ENCODE results near the gene RBPJ. TPM values are rescaled to one million over a fixed set of nuclear protein-coding genes. Genes with fewer than 3 reads are reported as not detected.

Gene RBPJ
- polyA plus RNA-seq, 1 of the 3 experiments (the other 2 are of a cell fraction): 13.8 TPM

DNA sequence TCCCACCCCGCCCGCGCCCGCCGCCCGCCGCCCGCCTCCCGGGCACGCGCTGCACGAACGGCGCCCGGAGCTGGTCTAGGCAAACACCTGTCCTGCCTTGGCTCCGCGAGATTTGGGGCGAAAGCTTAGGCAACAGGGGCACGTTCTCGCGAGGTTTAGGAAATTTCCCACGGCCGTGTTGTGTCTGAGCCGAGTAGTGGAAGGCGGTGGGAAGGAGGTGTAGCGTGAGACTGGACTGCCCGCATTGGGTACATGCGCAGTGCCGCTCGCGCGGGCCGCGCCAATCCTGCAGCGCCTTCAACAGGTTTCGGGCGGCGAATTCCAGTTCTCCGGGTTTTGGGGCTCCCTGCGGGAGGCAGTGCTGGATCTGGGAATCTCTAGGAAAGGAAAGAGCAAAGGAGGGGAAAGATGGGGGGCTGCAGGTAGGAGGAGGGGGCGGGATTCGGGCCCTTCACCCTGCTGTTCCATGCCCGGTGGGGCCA lies 1.3 kb upstream of the RBPJ start:
- peak overlapping the region; percentile 83 to 93 for H3K4me3 ChIP-seq (ENCODE audit: low read depth in 2 of 2, low read length in 1 of 2)
- H3F3A ChIP-seq (replicated peaks; ENCODE audit: insufficient read depth): peaks cover 25% of the 10 kb centered on the region
- peaks cover 15% of the 10 kb centered on the region in 2 experiments for H3K4me1 ChIP-seq (ENCODE audit: control insufficient read depth in 1 of 2, insufficient read depth in 2 of 2, low read depth in 1 of 2, low read length in 1 of 2)
- WGBS (ENCODE audit: low lambda C conversion rate): 0% methylated on average over 15 of the region's 43 CpGs
- no peaks in the 10 kb centered on the region for H3K27me3 ChIP-seq (ENCODE audit: insufficient read depth)
- peak overlapping the region; percentile 98 for H3K27ac ChIP-seq (ENCODE audit: low read depth in 2 of 2, low read length in 1 of 2)
- ChIA-PET CTCF (interaction anchor here (1.0 to 2.5 kb wide), 9 partner anchors 10 to 332 kb away, joined by 3 to 9 read pairs (median 4); no protein-coding TSS in a partner anchor), POLR2A (interaction anchor here (0.9 kb wide), 1 partner anchor 233 kb away, joined by 3 read pairs; no protein-coding TSS in a partner anchor)
- H3K9ac ChIP-seq: peak overlapping the region; percentile 96
- H3K79me2 ChIP-seq (ENCODE audit: insufficient read depth): peaks cover 31% of the 10 kb centered on the region
- DNase-seq: peak; percentile 94
- peak overlapping the region; percentile 100 for H3K4me2 ChIP-seq
- no peaks in the 10 kb centered on the region for H3K9me2 ChIP-seq
- H4K20me1 ChIP-seq (ENCODE audit: insufficient read depth): peaks cover 18% of the 10 kb centered on the region
- H3K36me3 ChIP-seq (replicated peaks in 1 of 2; ENCODE audit: control insufficient read depth in 1 of 2, insufficient read depth in 2 of 2, low read length in 1 of 2): no peaks in the 10 kb centered on the region
- H2AFZ ChIP-seq (ENCODE audit: low read depth): peak overlapping the region; percentile 91
- no peaks in the 10 kb centered on the region for H3K9me3 ChIP-seq
- TF ChIP-seq MXI1 (IDR thresholded peaks at IDR 0.05; ENCODE audit: low read depth, low read length): peak; percentile 21; the same call in 1 of the 2 replicates
- no peak for TF ChIP-seq GABPA (IDR thresholded peaks at IDR 0.05; ENCODE audit: low read depth)
- peak; percentile 31 for TF ChIP-seq RAD21 (IDR thresholded peaks at IDR 0.05; ENCODE audit: low read length)
- peak; percentile 84 for TF ChIP-seq SIN3A (IDR thresholded peaks at IDR 0.05; ENCODE audit: borderline replicate concordance, low read depth, low read length)
- TF ChIP-seq POLR2AphosphoS5 (IDR thresholded peaks at IDR 0.05; ENCODE audit: low read depth, low read length): 0 out of 2 replicates have a peak, but pooled peaks have one; percentile 34
- no peak for TF ChIP-seq FOXM1 (IDR thresholded peaks at IDR 0.05; ENCODE audit: low read depth)
- peak; percentile 49; the same call in 1 of the 2 replicates for TF ChIP-seq RFX5 (IDR thresholded peaks at IDR 0.05; ENCODE audit: low read length)
- peak; percentile 94 for TF ChIP-seq RCOR1 (IDR thresholded peaks at IDR 0.05; ENCODE audit: low read length)
- TF ChIP-seq FOSL2 (IDR thresholded peaks at IDR 0.05; ENCODE audit: borderline replicate concordance, low read depth): no peak
- peak; percentile 86 for TF ChIP-seq NRF1 (IDR thresholded peaks at IDR 0.05; ENCODE audit: low read depth, low read length)
- no peak for TF ChIP-seq FOXJ3 (CRISPR knock-in tag; IDR thresholded peaks at IDR 0.05)
- peak; percentile 65 for TF ChIP-seq JUND (IDR thresholded peaks at IDR 0.05)
- TF ChIP-seq RXRA (IDR thresholded peaks at IDR 0.05; ENCODE audit: borderline replicate concordance, low read depth): no peak
- TF ChIP-seq, protein P1, sequence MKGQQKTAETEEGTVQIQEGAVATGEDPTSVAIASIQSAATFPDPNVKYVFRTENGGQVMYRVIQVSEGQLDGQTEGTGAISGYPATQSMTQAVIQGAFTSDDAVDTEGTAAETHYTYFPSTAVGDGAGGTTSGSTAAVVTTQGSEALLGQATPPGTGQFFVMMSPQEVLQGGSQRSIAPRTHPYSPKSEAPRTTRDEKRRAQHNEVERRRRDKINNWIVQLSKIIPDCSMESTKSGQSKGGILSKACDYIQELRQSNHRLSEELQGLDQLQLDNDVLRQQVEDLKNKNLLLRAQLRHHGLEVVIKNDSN (IDR thresholded peaks at IDR 0.05; ENCODE audit: borderline replicate concordance, low read depth): no peak
- 0 out of 2 replicates have a peak, but pooled peaks have one; percentile 27 for TF ChIP-seq ELF1 (IDR thresholded peaks at IDR 0.05)
- TF ChIP-seq SMC3 (IDR thresholded peaks at IDR 0.05; ENCODE audit: low read depth, low read length): no peak
- TF ChIP-seq NFIC (IDR thresholded peaks at IDR 0.05; ENCODE audit: borderline replicate concordance): peak; percentile 32; the same call in 1 of the 2 replicates
- TF ChIP-seq, protein P2, sequence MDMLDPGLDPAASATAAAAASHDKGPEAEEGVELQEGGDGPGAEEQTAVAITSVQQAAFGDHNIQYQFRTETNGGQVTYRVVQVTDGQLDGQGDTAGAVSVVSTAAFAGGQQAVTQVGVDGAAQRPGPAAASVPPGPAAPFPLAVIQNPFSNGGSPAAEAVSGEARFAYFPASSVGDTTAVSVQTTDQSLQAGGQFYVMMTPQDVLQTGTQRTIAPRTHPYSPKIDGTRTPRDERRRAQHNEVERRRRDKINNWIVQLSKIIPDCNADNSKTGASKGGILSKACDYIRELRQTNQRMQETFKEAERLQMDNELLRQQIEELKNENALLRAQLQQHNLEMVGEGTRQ (IDR thresholded peaks at IDR 0.05; ENCODE audit: borderline replicate concordance, low read depth, low read length): no peak
- TF ChIP-seq, protein P3, sequence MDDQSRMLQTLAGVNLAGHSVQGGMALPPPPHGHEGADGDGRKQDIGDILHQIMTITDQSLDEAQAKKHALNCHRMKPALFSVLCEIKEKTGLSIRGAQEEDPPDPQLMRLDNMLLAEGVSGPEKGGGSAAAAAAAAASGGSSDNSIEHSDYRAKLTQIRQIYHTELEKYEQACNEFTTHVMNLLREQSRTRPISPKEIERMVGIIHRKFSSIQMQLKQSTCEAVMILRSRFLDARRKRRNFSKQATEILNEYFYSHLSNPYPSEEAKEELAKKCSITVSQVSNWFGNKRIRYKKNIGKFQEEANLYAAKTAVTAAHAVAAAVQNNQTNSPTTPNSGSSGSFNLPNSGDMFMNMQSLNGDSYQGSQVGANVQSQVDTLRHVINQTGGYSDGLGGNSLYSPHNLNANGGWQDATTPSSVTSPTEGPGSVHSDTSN (IDR thresholded peaks at IDR 0.05): no peak
- TF ChIP-seq TEAD4 (IDR thresholded peaks at IDR 0.05; ENCODE audit: borderline replicate concordance, insufficient read depth): no peak
- TF ChIP-seq, protein P4, sequence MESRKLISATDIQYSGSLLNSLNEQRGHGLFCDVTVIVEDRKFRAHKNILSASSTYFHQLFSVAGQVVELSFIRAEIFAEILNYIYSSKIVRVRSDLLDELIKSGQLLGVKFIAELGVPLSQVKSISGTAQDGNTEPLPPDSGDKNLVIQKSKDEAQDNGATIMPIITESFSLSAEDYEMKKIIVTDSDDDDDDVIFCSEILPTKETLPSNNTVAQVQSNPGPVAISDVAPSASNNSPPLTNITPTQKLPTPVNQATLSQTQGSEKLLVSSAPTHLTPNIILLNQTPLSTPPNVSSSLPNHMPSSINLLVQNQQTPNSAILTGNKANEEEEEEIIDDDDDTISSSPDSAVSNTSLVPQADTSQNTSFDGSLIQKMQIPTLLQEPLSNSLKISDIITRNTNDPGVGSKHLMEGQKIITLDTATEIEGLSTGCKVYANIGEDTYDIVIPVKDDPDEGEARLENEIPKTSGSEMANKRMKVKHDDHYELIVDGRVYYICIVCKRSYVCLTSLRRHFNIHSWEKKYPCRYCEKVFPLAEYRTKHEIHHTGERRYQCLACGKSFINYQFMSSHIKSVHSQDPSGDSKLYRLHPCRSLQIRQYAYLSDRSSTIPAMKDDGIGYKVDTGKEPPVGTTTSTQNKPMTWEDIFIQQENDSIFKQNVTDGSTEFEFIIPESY (IDR thresholded peaks at IDR 0.05; ENCODE audit: borderline replicate concordance, low read depth): peak; percentile 97
- no peak for TF ChIP-seq TCF12 (IDR thresholded peaks at IDR 0.05)
- TF ChIP-seq MEF2A (IDR thresholded peaks at IDR 0.05; ENCODE audit: borderline replicate concordance, low read depth): no peak
- TF ChIP-seq CHD2 (IDR thresholded peaks at IDR 0.05; ENCODE audit: low read length, partially characterized antibody): peak; percentile 100
- TF ChIP-seq, protein P5, sequence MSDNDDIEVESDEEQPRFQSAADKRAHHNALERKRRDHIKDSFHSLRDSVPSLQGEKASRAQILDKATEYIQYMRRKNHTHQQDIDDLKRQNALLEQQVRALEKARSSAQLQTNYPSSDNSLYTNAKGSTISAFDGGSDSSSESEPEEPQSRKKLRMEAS (IDR thresholded peaks at IDR 0.05; ENCODE audit: low read depth): peak; percentile 6; the same call in 1 of the 2 replicates
- TF ChIP-seq, protein P6, sequence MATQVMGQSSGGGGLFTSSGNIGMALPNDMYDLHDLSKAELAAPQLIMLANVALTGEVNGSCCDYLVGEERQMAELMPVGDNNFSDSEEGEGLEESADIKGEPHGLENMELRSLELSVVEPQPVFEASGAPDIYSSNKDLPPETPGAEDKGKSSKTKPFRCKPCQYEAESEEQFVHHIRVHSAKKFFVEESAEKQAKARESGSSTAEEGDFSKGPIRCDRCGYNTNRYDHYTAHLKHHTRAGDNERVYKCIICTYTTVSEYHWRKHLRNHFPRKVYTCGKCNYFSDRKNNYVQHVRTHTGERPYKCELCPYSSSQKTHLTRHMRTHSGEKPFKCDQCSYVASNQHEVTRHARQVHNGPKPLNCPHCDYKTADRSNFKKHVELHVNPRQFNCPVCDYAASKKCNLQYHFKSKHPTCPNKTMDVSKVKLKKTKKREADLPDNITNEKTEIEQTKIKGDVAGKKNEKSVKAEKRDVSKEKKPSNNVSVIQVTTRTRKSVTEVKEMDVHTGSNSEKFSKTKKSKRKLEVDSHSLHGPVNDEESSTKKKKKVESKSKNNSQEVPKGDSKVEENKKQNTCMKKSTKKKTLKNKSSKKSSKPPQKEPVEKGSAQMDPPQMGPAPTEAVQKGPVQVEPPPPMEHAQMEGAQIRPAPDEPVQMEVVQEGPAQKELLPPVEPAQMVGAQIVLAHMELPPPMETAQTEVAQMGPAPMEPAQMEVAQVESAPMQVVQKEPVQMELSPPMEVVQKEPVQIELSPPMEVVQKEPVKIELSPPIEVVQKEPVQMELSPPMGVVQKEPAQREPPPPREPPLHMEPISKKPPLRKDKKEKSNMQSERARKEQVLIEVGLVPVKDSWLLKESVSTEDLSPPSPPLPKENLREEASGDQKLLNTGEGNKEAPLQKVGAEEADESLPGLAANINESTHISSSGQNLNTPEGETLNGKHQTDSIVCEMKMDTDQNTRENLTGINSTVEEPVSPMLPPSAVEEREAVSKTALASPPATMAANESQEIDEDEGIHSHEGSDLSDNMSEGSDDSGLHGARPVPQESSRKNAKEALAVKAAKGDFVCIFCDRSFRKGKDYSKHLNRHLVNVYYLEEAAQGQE (IDR thresholded peaks at IDR 0.05; ENCODE audit: low read depth, low read length): no peak
- TF ChIP-seq YY1 (IDR thresholded peaks at IDR 0.05; ENCODE audit: low read depth): 0 out of 2 replicates have a peak, but pooled peaks have one; percentile 45
